WTC11 (cell line): ENCODE measurements around the gene DNAJC16. TPM values are rescaled to one million over a fixed set of nuclear protein-coding genes. Genes with fewer than 3 reads are reported as not detected.

Source experiments
- ATAC-seq: fragments of 200-7000 bp; cut with Tn5 transposase; 2 replicates; pipeline ENCODE4 v1.10.0; 2021; ENCODE audit warnings: mild to moderate bottlenecking, moderate library complexity
- CTCF ChIA-PET: fragments of 300-600 bp; sonication (Branson Sonifier 250); formaldehyde crosslinking; loops from one replicate; lab custom pipeline; 2021; ENCODE audit warnings: antibody characterized with exemption; lab: Charles Lee
- POLR2A ChIA-PET: fragments of 350-600 bp; sonication (Branson Sonifier 250); formaldehyde crosslinking; loops from one replicate; lab custom pipeline; 2021; ENCODE audit warnings: antibody characterized with exemption; lab: Charles Lee
- DNase-seq: peaks from one replicate; pipeline ENCODE4 v3.0.0; 2021; ENCODE audit warnings: low spot score
- H3K27ac Mint-ChIP-seq: 2 replicates; pipeline ENCODE4 v1.8.0; 2021; ENCODE audit warnings: mixed read lengths
- H3K27me3 Mint-ChIP-seq: 2 replicates; pipeline ENCODE4 v1.8.0; 2021; ENCODE audit warnings: low read depth, mild to moderate bottlenecking, moderate library complexity, mixed read lengths
- H3K36me3 Mint-ChIP-seq: 2 replicates; pipeline ENCODE4 v1.8.0; 2021; ENCODE audit warnings: mixed read lengths
- H3K4me1 Mint-ChIP-seq: 2 replicates; pipeline ENCODE4 v1.8.0; 2022; ENCODE audit warnings: mixed read lengths
- H3K4me3 Mint-ChIP-seq: 2 replicates; pipeline ENCODE4 v1.8.0; 2021; ENCODE audit warnings: mild to moderate bottlenecking, moderate library complexity, mixed read lengths
- H3K9me3 Mint-ChIP-seq: 2 replicates; pipeline ENCODE4 v1.8.0; 2021; ENCODE audit warnings: mixed read lengths
- AR ChIP-seq: fragments of 250-450 bp; sonication (Bioruptor Pico); IDR thresholded peaks from 2 replicates; pipeline ENCODE4 v1.9.0; 2021; ENCODE audit warnings: mild to moderate bottlenecking
- ATF1 ChIP-seq: sonication (generic); formaldehyde crosslinking; IDR thresholded peaks from 2 replicates; pipeline ENCODE4 v1.8.1; 2023; ENCODE audit warnings: mild to moderate bottlenecking, moderate library complexity, missing genetic modification reagents
- CREB1 ChIP-seq: sonication (generic); formaldehyde crosslinking; IDR thresholded peaks from 2 replicates; pipeline ENCODE4 v1.8.0; 2023; ENCODE audit warnings: mild to moderate bottlenecking, missing genetic modification reagents
- ETV6 ChIP-seq: sonication (generic); formaldehyde crosslinking; IDR thresholded peaks from 2 replicates; pipeline ENCODE4 v1.8.1; 2022; ENCODE audit warnings: mild to moderate bottlenecking, missing genetic modification reagents
- FOXK1 ChIP-seq: sonication (generic); formaldehyde crosslinking; IDR thresholded peaks from 2 replicates; pipeline ENCODE4 v1.8.0; 2022; ENCODE audit warnings: mild to moderate bottlenecking, moderate library complexity, missing genetic modification reagents
- NFE2L1 ChIP-seq: sonication (generic); formaldehyde crosslinking; IDR thresholded peaks from 2 replicates; pipeline ENCODE4 v1.8.1; 2023; ENCODE audit warnings: missing genetic modification reagents
- NR3C1 ChIP-seq: sonication (generic); formaldehyde crosslinking; conservative IDR thresholded peaks from 2 replicates; pipeline ENCODE4 v1.8.1; 2023; ENCODE audit warnings: low read depth, mild to moderate bottlenecking, missing genetic modification reagents
- RORB ChIP-seq: fragments of 250-450 bp; sonication (Bioruptor Pico); IDR thresholded peaks from 2 replicates; pipeline ENCODE4 v1.9.0; 2021; ENCODE audit warnings: mild to moderate bottlenecking
- SP1 ChIP-seq: sonication (generic); formaldehyde crosslinking; conservative IDR thresholded peaks from 2 replicates; pipeline ENCODE4 v1.8.1; 2022; ENCODE audit warnings: missing genetic modification reagents
- USF2 ChIP-seq: sonication (generic); formaldehyde crosslinking; IDR thresholded peaks from 2 replicates; pipeline ENCODE4 v1.8.1; 2023; ENCODE audit warnings: mild to moderate bottlenecking, missing genetic modification reagents, moderate library complexity
- ZNF263 ChIP-seq: sonication (generic); formaldehyde crosslinking; IDR thresholded peaks from 2 replicates; pipeline ENCODE4 v1.8.1; 2022; ENCODE audit warnings: low read depth, mild to moderate bottlenecking, moderate library complexity, missing genetic modification reagents
- ZNF671 ChIP-seq: fragments of 250-450 bp; sonication (Bioruptor Pico); IDR thresholded peaks from 2 replicates; pipeline ENCODE4 v1.8.0; 2021; ENCODE audit warnings: mild to moderate bottlenecking
- total RNA-seq: library from RNA; stranded (reverse); gene quantifications from 3 replicates; pipeline ENCODE4 v1.2.3, GENCODE V29; 2021
- TF ChIP-seq, protein P1 (sequence below): fragments of 250-450 bp; sonication (Bioruptor Pico); IDR thresholded peaks from 2 replicates; pipeline ENCODE4 v1.9.0; 2021; ENCODE audit warnings: mild to moderate bottlenecking
- TF ChIP-seq, protein P2 (sequence below): sonication (generic); formaldehyde crosslinking; IDR thresholded peaks from 2 replicates; pipeline ENCODE4 v1.8.1; 2022; ENCODE audit warnings: low read depth, missing genetic modification reagents, borderline replicate concordance
- TF ChIP-seq, protein P3 (sequence below): sonication (generic); formaldehyde crosslinking; IDR thresholded peaks from 2 replicates; pipeline ENCODE4 v1.8.0; 2023; ENCODE audit warnings: mild to moderate bottlenecking, missing genetic modification reagents

DNAJC16 gene
- total RNA-seq, 1 experiment from 2014 or later = 16.4 TPM

DNA sequence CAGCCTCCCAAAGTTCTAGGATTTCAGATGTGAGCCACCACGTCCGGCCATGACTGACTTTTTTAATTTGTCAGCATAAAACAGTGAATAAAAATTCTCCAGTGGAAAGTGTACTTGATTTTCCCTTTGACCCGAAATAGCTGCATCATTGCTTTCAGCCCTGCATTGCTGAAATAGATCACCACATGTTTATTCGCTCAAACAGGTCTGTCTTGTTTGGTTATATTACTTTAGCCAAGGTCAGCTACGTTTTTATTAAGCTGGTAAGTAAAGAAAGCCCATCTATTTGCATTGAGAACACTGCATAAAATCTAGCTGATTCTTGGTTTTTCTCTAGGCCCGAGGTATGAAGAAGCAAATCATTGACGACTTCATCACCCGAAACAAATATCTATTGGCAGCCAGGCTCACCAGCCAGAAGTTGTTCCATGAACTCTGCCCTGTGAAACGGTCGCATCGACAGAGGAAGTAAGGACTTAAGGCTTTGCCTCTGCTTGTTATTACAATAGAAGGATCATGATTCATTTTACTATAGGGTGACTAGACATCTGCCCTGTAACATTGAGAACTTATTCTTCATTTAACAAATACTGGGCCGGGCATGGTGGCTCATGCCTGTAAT lies 32.7 kb downstream of the DNAJC16 start:
- CTCF ChIA-PET = interaction anchor here (0.7 kb wide), 1 partner anchor 8 kb away, joined by 3 read pairs; no protein-coding TSS in a partner anchor
- H3K4me1 Mint-ChIP-seq = no peaks in the 10 kb centered on the region
- H3K36me3 Mint-ChIP-seq = peaks cover 30% of the 10 kb centered on the region
- no peaks in the 10 kb centered on the region for H3K9me3 Mint-ChIP-seq
- no peak overlapping the region for H3K4me3 Mint-ChIP-seq
- POLR2A ChIA-PET = no interaction called here
- TF ChIP-seq NR3C1 (CRISPR knock-in tag) = no peak
- TF ChIP-seq, all 79 proteins: peak for 0
- Mint-ChIP-seq H3K27me3 (no peaks in the 10 kb centered on the region), H3K27ac (peak overlapping the region; percentile 12; the same call in 1 of the 2 replicates)
- ATAC-seq (no peak), DNase-seq (no peak)

DNA sequence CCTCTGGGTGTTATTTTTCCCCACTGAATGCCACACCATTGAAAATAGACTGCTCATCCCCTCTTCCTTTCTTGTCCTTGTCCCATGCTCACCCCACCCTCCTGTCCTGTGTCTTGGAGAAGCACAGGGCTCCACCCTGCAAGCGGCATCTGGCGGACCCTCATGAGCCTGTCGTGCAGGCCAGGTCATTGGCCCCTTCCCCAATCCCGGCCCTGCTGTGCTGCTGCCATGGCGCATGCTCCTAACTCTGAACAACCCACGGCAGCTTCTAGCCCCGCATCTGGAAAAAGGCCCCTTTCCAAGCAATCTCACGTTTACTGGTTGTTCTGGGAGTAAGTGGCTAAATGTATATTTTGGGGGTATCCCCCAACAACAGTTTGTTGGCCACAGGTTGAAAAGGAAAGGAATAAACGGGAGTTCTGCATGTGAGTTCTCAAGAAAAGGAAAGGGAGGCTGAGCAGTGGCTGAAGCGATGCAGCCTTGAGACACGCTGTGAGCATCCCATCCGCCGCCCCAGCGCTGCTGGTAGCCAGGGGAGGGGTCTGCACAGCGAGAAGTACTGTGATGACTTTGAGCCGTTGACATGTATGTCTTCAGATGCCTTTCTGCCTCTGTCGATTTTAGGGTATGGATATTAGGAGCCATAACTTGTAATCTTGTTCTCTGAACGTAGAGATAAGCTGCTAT lies 41.9 kb downstream of the DNAJC16 start:
- Mint-ChIP-seq H3K4me3 (no peak overlapping the region), H3K4me1 (no peaks in the 10 kb centered on the region), H3K36me3 (peaks cover 51% of the 10 kb centered on the region), H3K27me3 (no peaks in the 10 kb centered on the region), H3K27ac (peak overlapping the region; percentile 20; the same call in 1 of the 2 replicates)
- CTCF ChIA-PET = no interaction called here
- TF ChIP-seq AR (CRISPR knock-in tag) = no peak
- no peak for TF ChIP-seq ZNF671 (CRISPR knock-in tag)
- TF ChIP-seq, protein P1, sequence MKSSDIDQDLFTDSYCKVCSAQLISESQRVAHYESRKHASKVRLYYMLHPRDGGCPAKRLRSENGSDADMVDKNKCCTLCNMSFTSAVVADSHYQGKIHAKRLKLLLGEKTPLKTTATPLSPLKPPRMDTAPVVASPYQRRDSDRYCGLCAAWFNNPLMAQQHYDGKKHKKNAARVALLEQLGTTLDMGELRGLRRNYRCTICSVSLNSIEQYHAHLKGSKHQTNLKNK (CRISPR knock-in tag) = no peak
- TF ChIP-seq, protein P2, sequence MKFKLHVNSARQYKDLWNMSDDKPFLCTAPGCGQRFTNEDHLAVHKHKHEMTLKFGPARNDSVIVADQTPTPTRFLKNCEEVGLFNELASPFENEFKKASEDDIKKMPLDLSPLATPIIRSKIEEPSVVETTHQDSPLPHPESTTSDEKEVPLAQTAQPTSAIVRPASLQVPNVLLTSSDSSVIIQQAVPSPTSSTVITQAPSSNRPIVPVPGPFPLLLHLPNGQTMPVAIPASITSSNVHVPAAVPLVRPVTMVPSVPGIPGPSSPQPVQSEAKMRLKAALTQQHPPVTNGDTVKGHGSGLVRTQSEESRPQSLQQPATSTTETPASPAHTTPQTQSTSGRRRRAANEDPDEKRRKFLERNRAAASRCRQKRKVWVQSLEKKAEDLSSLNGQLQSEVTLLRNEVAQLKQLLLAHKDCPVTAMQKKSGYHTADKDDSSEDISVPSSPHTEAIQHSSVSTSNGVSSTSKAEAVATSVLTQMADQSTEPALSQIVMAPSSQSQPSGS (CRISPR knock-in tag) = no peak
- no peak for TF ChIP-seq USF2
- no peak for TF ChIP-seq CREB1 (CRISPR knock-in tag)
- no peak for TF ChIP-seq NFE2L1
- no peak for TF ChIP-seq ATF1 (CRISPR knock-in tag)
- no peak for TF ChIP-seq FOXK1 (CRISPR knock-in tag)
- no peak for TF ChIP-seq ETV6 (CRISPR knock-in tag)
- TF ChIP-seq, protein P3, sequence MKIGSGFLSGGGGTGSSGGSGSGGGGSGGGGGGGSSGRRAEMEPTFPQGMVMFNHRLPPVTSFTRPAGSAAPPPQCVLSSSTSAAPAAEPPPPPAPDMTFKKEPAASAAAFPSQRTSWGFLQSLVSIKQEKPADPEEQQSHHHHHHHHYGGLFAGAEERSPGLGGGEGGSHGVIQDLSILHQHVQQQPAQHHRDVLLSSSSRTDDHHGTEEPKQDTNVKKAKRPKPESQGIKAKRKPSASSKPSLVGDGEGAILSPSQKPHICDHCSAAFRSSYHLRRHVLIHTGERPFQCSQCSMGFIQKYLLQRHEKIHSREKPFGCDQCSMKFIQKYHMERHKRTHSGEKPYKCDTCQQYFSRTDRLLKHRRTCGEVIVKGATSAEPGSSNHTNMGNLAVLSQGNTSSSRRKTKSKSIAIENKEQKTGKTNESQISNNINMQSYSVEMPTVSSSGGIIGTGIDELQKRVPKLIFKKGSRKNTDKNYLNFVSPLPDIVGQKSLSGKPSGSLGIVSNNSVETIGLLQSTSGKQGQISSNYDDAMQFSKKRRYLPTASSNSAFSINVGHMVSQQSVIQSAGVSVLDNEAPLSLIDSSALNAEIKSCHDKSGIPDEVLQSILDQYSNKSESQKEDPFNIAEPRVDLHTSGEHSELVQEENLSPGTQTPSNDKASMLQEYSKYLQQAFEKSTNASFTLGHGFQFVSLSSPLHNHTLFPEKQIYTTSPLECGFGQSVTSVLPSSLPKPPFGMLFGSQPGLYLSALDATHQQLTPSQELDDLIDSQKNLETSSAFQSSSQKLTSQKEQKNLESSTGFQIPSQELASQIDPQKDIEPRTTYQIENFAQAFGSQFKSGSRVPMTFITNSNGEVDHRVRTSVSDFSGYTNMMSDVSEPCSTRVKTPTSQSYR (CRISPR knock-in tag) = no peak
- TF ChIP-seq ZNF263 = no peak
- no peak for TF ChIP-seq SP1 (CRISPR knock-in tag)
- no peak for TF ChIP-seq RORB (CRISPR knock-in tag)
- TF ChIP-seq, all 79 proteins: peak for 0
- DNase-seq (no peak), ATAC-seq (no peak)
- POLR2A ChIA-PET = no interaction called here
- no peaks in the 10 kb centered on the region for H3K9me3 Mint-ChIP-seq
